A673 (cell line): Measurements from ENCODE around the gene CDC20B. TPM values are rescaled to one million over a fixed set of nuclear protein-coding genes. Genes with fewer than 3 reads are reported as not detected.
A peak's percentile ranks its signal among the peaks of the same experiment; 100 is the strongest.

ENCODE experiments used
- BruUV-seq: library from RNA; stranded (reverse); fragments of 400-500 nt; replicated peaks from 2 replicates; lab custom pipeline; 2021; lab: Mats Ljungman, UMichigan
- CTCF ChIA-PET: fragments of 300-600 bp; sonication (Branson Sonifier 250); formaldehyde crosslinking; loops from one replicate; lab custom pipeline; 2022; ENCODE audit warnings: antibody characterized with exemption; lab: Charles Lee
- POLR2A ChIA-PET: fragments of 300-600 bp; sonication (Branson Sonifier 250); formaldehyde crosslinking; loops from one replicate; lab custom pipeline; 2022; ENCODE audit warnings: antibody characterized with exemption; ENCODE audit not compliant: low non-redundant PET; lab: Charles Lee
- DNase-seq: peaks from one replicate; pipeline ENCODE4 v3.0.0-alpha.2; 2015; ENCODE audit warnings: low spot score
- H3K27ac ChIP-seq: fragments of 200-600 bp; sonication (generic); 2 replicates; pipeline ENCODE4 v1.5.1; 2016; ENCODE audit warnings: mixed run types, low read depth, mild to moderate bottlenecking, mixed read lengths, antibody characterized with exemption, low read length; ENCODE audit not compliant: poor library complexity, severe bottlenecking
- H3K27me3 ChIP-seq: fragments of 200-600 bp; sonication (generic); replicated peaks from 2 replicates; pipeline ENCODE4 v1.6.1; 2017; ENCODE audit warnings: mixed run types, low read depth, mild to moderate bottlenecking, mixed read lengths, antibody characterized with exemption, low read length; ENCODE audit not compliant: insufficient read depth, poor library complexity
- H3K36me3 ChIP-seq: fragments of 200-600 bp; sonication (generic); 2 replicates; pipeline ENCODE4 v1.6.1; 2016; ENCODE audit warnings: mixed run types, mild to moderate bottlenecking, mixed read lengths, antibody characterized with exemption, low read length; ENCODE audit not compliant: insufficient read depth, poor library complexity, severe bottlenecking
- H3K4me1 ChIP-seq: fragments of 200-600 bp; sonication (generic); 2 replicates; pipeline ENCODE4 v1.6.1; 2017; ENCODE audit warnings: mixed run types, mild to moderate bottlenecking, mixed read lengths, antibody characterized with exemption, low read length; ENCODE audit not compliant: insufficient read depth, poor library complexity, severe bottlenecking
- H3K4me3 ChIP-seq: fragments of 200-600 bp; sonication (generic); 2 replicates; pipeline ENCODE4 v1.5.1; 2016; ENCODE audit warnings: low read depth, mixed run types, mild to moderate bottlenecking, mixed read lengths, low read length; ENCODE audit not compliant: poor library complexity, severe bottlenecking
- H3K9me3 ChIP-seq: fragments of 200-600 bp; sonication (generic); 2 replicates; pipeline ENCODE4 v1.6.1; 2016; ENCODE audit warnings: mixed run types, low read depth, mild to moderate bottlenecking, mixed read lengths, antibody characterized with exemption, low read length; ENCODE audit not compliant: poor library complexity, severe bottlenecking
- EZH2 ChIP-seq: fragments of 200-600 bp; sonication (generic); IDR thresholded peaks from 2 replicates; pipeline ENCODE4 v1.6.1; 2017; ENCODE audit warnings: borderline replicate concordance, low read depth, mild to moderate bottlenecking, mixed read lengths, antibody characterized with exemption, low read length; ENCODE audit not compliant: poor library complexity, severe bottlenecking
- intact Hi-C: fragments of 100-400 bp; cut with micrococcal nuclease; formaldehyde crosslinking; loops from one replicate; pipeline ENCODE4 v1.10.0; 2022; ENCODE audit not compliant: unreplicated experiment
- total RNA-seq: library from RNA; stranded (reverse); gene quantifications from 2 replicates; pipeline ENCODE4 v1.2.3, GENCODE V29; 2021
- TF ChIP-seq, protein P1 (sequence below): fragments of 300-800, 200-600 bp; sonication (generic); conservative IDR thresholded peaks from 2 replicates; pipeline ENCODE4 v1.5.1; 2017; ENCODE audit warnings: low read depth, mild to moderate bottlenecking, antibody characterized with exemption, low read length, moderate library complexity, mixed read lengths

The CDC20B gene
- total RNA-seq, 1 experiment from 2014 or later = not detected

GRCh38 chr5:55177078-55177477 lies 4.1 kb upstream of the CDC20B start:
- Histone ChIP-seq H3K4me3 (no peak overlapping the region), H3K27ac (no peak overlapping the region), H3K4me1 (peaks cover 24% of the 10 kb centered on the region), H3K36me3 (no peaks in the 10 kb centered on the region), H3K27me3 (peaks cover 29% of the 10 kb centered on the region), H3K9me3 (no peaks in the 10 kb centered on the region)
- BruUV-seq = no TSS peak
- CTCF ChIA-PET = interaction anchor here (0.6 kb wide), 1 partner anchor 313 kb away, joined by 8 read pairs; no protein-coding TSS in a partner anchor
- POLR2A ChIA-PET = no interaction called here
- intact Hi-C loops = no loop called here
- no peak for TF ChIP-seq EZH2
- TF ChIP-seq, protein P1, sequence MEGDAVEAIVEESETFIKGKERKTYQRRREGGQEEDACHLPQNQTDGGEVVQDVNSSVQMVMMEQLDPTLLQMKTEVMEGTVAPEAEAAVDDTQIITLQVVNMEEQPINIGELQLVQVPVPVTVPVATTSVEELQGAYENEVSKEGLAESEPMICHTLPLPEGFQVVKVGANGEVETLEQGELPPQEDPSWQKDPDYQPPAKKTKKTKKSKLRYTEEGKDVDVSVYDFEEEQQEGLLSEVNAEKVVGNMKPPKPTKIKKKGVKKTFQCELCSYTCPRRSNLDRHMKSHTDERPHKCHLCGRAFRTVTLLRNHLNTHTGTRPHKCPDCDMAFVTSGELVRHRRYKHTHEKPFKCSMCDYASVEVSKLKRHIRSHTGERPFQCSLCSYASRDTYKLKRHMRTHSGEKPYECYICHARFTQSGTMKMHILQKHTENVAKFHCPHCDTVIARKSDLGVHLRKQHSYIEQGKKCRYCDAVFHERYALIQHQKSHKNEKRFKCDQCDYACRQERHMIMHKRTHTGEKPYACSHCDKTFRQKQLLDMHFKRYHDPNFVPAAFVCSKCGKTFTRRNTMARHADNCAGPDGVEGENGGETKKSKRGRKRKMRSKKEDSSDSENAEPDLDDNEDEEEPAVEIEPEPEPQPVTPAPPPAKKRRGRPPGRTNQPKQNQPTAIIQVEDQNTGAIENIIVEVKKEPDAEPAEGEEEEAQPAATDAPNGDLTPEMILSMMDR = no peak
- DNase-seq = no peak

- H3K4me3 ChIP-seq = peak overlapping the region; percentile 31
- H3K9me3 ChIP-seq = no peaks in the 10 kb centered on the region
- no TSS peak for BruUV-seq
- intact Hi-C loops = no loop called here
- ChIA-PET CTCF (interaction anchor here (0.6 to 1.0 kb wide), 2 partner anchors 11 to 314 kb away, joined by 5 to 8 read pairs; no protein-coding TSS in a partner anchor), POLR2A (no interaction called here)
- H3K36me3 ChIP-seq = no peaks in the 10 kb centered on the region
- peaks cover 25% of the 10 kb centered on the region for H3K27me3 ChIP-seq
- peaks cover 24% of the 10 kb centered on the region for H3K4me1 ChIP-seq
- TF ChIP-seq, protein P1 = 0 out of 2 replicates have a peak, but pooled peaks have one; percentile 16
- no peak for TF ChIP-seq EZH2
- DNase-seq = peak; percentile 76
- H3K27ac ChIP-seq = no peak overlapping the region
These were observed 3.3 kb upstream of the CDC20B start for GRCh38 chr5:55176176-55176818.

DNA sequence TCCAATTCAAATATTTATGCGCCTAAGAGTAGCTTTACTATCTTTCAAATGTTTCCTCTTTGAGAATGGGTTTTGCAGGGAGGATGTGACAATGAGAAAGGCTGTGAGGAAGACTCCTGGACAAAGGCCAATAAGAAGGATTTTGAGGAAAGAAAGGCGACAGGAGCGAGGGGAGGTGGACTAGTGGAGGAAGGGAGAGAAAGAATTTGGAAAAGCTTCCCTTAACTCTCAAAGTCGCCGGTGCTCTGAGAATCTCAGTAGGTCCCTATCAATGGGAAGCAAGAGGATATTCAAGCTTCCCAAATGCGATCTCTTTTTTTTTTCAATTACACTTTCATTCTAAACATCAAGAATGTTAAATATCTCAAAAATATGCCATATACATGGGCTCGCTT lies 2.8 kb upstream of the CDC20B start:
- ChIA-PET CTCF (interaction anchor here (1.0 kb wide), 1 partner anchor 12 kb away, joined by 5 read pairs; no protein-coding TSS in a partner anchor), POLR2A (no interaction called here)
- intact Hi-C loops = no loop called here
- Histone ChIP-seq H3K9me3 (no peaks in the 10 kb centered on the region), H3K4me3 (peak overlapping the region; percentile 31), H3K4me1 (peaks cover 24% of the 10 kb centered on the region), H3K36me3 (no peaks in the 10 kb centered on the region), H3K27ac (no peak overlapping the region), H3K27me3 (peaks cover 23% of the 10 kb centered on the region)
- no peak for TF ChIP-seq EZH2
- TF ChIP-seq, protein P1 = no peak
- BruUV-seq = no TSS peak
- no peak for DNase-seq
